Measurements from ENCODE around the gene PRKD1. TPM values are rescaled to one million over a fixed set of nuclear protein-coding genes. Genes with fewer than 3 reads are reported as not detected.
A peak's percentile ranks its signal among the peaks of the same experiment; 100 is the strongest.

The PRKD1 gene
- total RNA-seq, 1 experiment from 2014 or later, result 0.36 TPM

- no TSS peak for BruUV-seq (replicated peaks)
- no peak overlapping the region for H3K4me3 ChIP-seq (ENCODE audit: low read depth, low read length)
- no peaks in the 10 kb centered on the region for H3K27me3 ChIP-seq (replicated peaks; ENCODE audit: control insufficient read depth, insufficient read depth, low read length)
- ChIA-PET CTCF (no interaction called here), POLR2A (no interaction called here)
- intact Hi-C loops (cut with micrococcal nuclease; ENCODE audit: unreplicated experiment), result no loop called here
- H3K4me3 Mint-ChIP-seq (ENCODE audit: unreplicated experiment), result no peak overlapping the region
- no peaks in the 10 kb centered on the region for H3K9me3 ChIP-seq
- no peaks in the 10 kb centered on the region for H3K4me1 ChIP-seq
- H3K27ac Mint-ChIP-seq (ENCODE audit: unreplicated experiment), result no peak overlapping the region
- H3K27me3 Mint-ChIP-seq (ENCODE audit: insufficient read depth, unreplicated experiment), result peaks cover 4% of the 10 kb centered on the region
- no peaks in the 10 kb centered on the region for H3K36me3 ChIP-seq (ENCODE audit: control insufficient read depth, insufficient read depth, low read length)
- DNase-seq, result peak in 1 of 2 experiments; percentile 5
- no peaks in the 10 kb centered on the region for H3K9me3 Mint-ChIP-seq (ENCODE audit: unreplicated experiment)
- no peak for TF ChIP-seq CTCF (IDR thresholded peaks at IDR 0.05; ENCODE audit: insufficient read depth in 1 of 2, low read depth in 1 of 2, low read length in 1 of 2, severe bottlenecking in 1 of 2, unreplicated experiment in 1 of 2)
- no peaks in the 10 kb centered on the region for H3K36me3 Mint-ChIP-seq (ENCODE audit: insufficient read depth, unreplicated experiment)
- no peaks in the 10 kb centered on the region for H3K4me1 Mint-ChIP-seq (ENCODE audit: low read depth, unreplicated experiment)
Measured at GRCh38 chr14:29724991-29725390, 202.7 kb downstream of the PRKD1 start.

GRCh38 chr14:29722831-29723230 lies 204.8 kb downstream of the PRKD1 start:
- H3K27me3 Mint-ChIP-seq (ENCODE audit: insufficient read depth, unreplicated experiment), result peaks cover 4% of the 10 kb centered on the region
- no peaks in the 10 kb centered on the region for H3K4me1 Mint-ChIP-seq (ENCODE audit: low read depth, unreplicated experiment)
- H3K4me3 ChIP-seq (ENCODE audit: low read depth, low read length), result no peak overlapping the region
- H3K36me3 ChIP-seq (ENCODE audit: control insufficient read depth, insufficient read depth, low read length), result no peaks in the 10 kb centered on the region
- POLR2A ChIA-PET, result no interaction called here
- CTCF ChIA-PET, result no interaction called here
- intact Hi-C loops (cut with micrococcal nuclease; ENCODE audit: unreplicated experiment), result no loop called here
- no TSS peak for BruUV-seq (replicated peaks)
- no peak for DNase-seq
- H3K4me3 Mint-ChIP-seq (ENCODE audit: unreplicated experiment), result no peak overlapping the region
- H3K4me1 ChIP-seq, result no peaks in the 10 kb centered on the region
- no peaks in the 10 kb centered on the region for H3K9me3 Mint-ChIP-seq (ENCODE audit: unreplicated experiment)
- TF ChIP-seq CTCF (IDR thresholded peaks at IDR 0.05; ENCODE audit: insufficient read depth in 1 of 2, low read depth in 1 of 2, low read length in 1 of 2, severe bottlenecking in 1 of 2, unreplicated experiment in 1 of 2), result no peak
- no peaks in the 10 kb centered on the region for H3K9me3 ChIP-seq
- no peaks in the 10 kb centered on the region for H3K27me3 ChIP-seq (replicated peaks; ENCODE audit: control insufficient read depth, insufficient read depth, low read length)
- no peaks in the 10 kb centered on the region for H3K36me3 Mint-ChIP-seq (ENCODE audit: insufficient read depth, unreplicated experiment)
- no peak overlapping the region for H3K27ac Mint-ChIP-seq (ENCODE audit: unreplicated experiment)

GRCh38 chr14:29721586-29721985 lies 206.1 kb downstream of the PRKD1 start:
- Histone ChIP-seq H3K27me3 (replicated peaks; ENCODE audit: control insufficient read depth, insufficient read depth, low read length) (no peaks in the 10 kb centered on the region), H3K4me3 (ENCODE audit: low read depth, low read length) (no peak overlapping the region), H3K36me3 (ENCODE audit: control insufficient read depth, insufficient read depth, low read length) (no peaks in the 10 kb centered on the region), H3K9me3 (no peaks in the 10 kb centered on the region), H3K4me1 (no peaks in the 10 kb centered on the region)
- Mint-ChIP-seq H3K36me3 (ENCODE audit: insufficient read depth, unreplicated experiment) (no peaks in the 10 kb centered on the region), H3K4me3 (ENCODE audit: unreplicated experiment) (no peak overlapping the region), H3K4me1 (ENCODE audit: low read depth, unreplicated experiment) (no peaks in the 10 kb centered on the region), H3K27ac (ENCODE audit: unreplicated experiment) (no peak overlapping the region), H3K9me3 (ENCODE audit: unreplicated experiment) (no peaks in the 10 kb centered on the region), H3K27me3 (ENCODE audit: insufficient read depth, unreplicated experiment) (peaks cover 4% of the 10 kb centered on the region)
- ChIA-PET POLR2A (no interaction called here), CTCF (no interaction called here)
- TF ChIP-seq CTCF (IDR thresholded peaks at IDR 0.05; ENCODE audit: insufficient read depth in 1 of 2, low read depth in 1 of 2, low read length in 1 of 2, severe bottlenecking in 1 of 2, unreplicated experiment in 1 of 2), result no peak
- no peak for DNase-seq
- no TSS peak for BruUV-seq (replicated peaks)
- intact Hi-C loops (cut with micrococcal nuclease; ENCODE audit: unreplicated experiment), result no loop called here
